NCI-H2081 treated with DMSO at 0.1 percent for 48 hours (cell line): ENCODE data around the gene LRPAP1.

Experiments
- DNase-seq: peaks from one replicate; lab custom pipeline; 2025; lab: John Stamatoyannopoulos, UW

The LRPAP1 gene

GRCh38 chr4:3532751-3533422, 665 bp upstream of the LRPAP1 start:
- DNase-seq = no peak

GRCh38 chr4:3531318-3531878, 824 bp downstream of the LRPAP1 start:
- DNase-seq = no peak

- DNase-seq = no peak
Observed at GRCh38 chr4:3530663-3531254, 1.5 kb downstream of the LRPAP1 start.

GRCh38 chr4:3530051-3530450, 2.2 kb downstream of the LRPAP1 start:
- no peak for DNase-seq

- DNase-seq = no peak
Observed at GRCh38 chr4:3529363-3529762, 2.9 kb downstream of the LRPAP1 start.

- DNase-seq = no peak
Observed at GRCh38 chr4:3527914-3528876, 4.0 kb downstream of the LRPAP1 start.

GRCh38 chr4:3527101-3527913, 4.9 kb downstream of the LRPAP1 start:
- no peak for DNase-seq

- no peak for DNase-seq
Observed at GRCh38 chr4:3526456-3526855, 5.8 kb downstream of the LRPAP1 start.

GRCh38 chr4:3525532-3526430, 6.4 kb downstream of the LRPAP1 start:
- no peak for DNase-seq

- DNase-seq = no peak
Observed at GRCh38 chr4:3524920-3525319, 7.3 kb downstream of the LRPAP1 start.

- no peak for DNase-seq
Observed at GRCh38 chr4:3524349-3524748, 7.9 kb downstream of the LRPAP1 start.

GRCh38 chr4:3523628-3524221, 8.5 kb downstream of the LRPAP1 start:
- DNase-seq = no peak

GRCh38 chr4:3523146-3523627, 9.0 kb downstream of the LRPAP1 start:
- no peak for DNase-seq

- DNase-seq = no peak
Observed at GRCh38 chr4:3522651-3523050, 9.6 kb downstream of the LRPAP1 start.

GRCh38 chr4:3522326-3522640, 9.9 kb downstream of the LRPAP1 start:
- no peak for DNase-seq

- DNase-seq = no peak
Observed at GRCh38 chr4:3521621-3522325, 10.4 kb downstream of the LRPAP1 start.

- DNase-seq = no peak
Observed at GRCh38 chr4:3520796-3521600, 11.2 kb downstream of the LRPAP1 start.

- DNase-seq = no peak
Observed at GRCh38 chr4:3520276-3520675, 11.9 kb downstream of the LRPAP1 start.
